ENCODE results near the gene BUD23. TPM values are rescaled to one million over a fixed set of nuclear protein-coding genes. Genes with fewer than 3 reads are reported as not detected.

The BUD23 gene
- total and polyA plus RNA-seq, 9 of the 15 experiments (the other 6 are each of a cell fraction or from before 2014, with no cell fraction given) = 79.5 to 270 (median 150) TPM

- no peak for TF ChIP-seq FOXO4 (CRISPR knock-in tag; IDR thresholded peaks at IDR 0.05)
- TF ChIP-seq ZNF24 (IDR thresholded peaks at IDR 0.05) = no peak
- no peak for TF ChIP-seq SFPQ (IDR thresholded peaks at IDR 0.05; ENCODE audit: low read depth, low read length)
- no peak for TF ChIP-seq ZNF766 (CRISPR knock-in tag; conservative IDR thresholded peaks at IDR 0.05)
- no peak for TF ChIP-seq TARDBP (IDR thresholded peaks at IDR 0.05)
- TF ChIP-seq MXD1 (CRISPR knock-in tag; IDR thresholded peaks at IDR 0.05; ENCODE audit: borderline replicate concordance, poor library complexity, severe bottlenecking) = no peak
- no peak for TF ChIP-seq ZBTB34 (CRISPR knock-in tag; IDR thresholded peaks at IDR 0.05)
These were observed 18.8 kb downstream of the BUD23 start (continued) for GRCh38 chr7:73702226-73702625.
